ENCODE results near the gene NPTX1.
A peak's percentile ranks its signal among the peaks of the same experiment; 100 is the strongest.

Gene NPTX1

DNA sequence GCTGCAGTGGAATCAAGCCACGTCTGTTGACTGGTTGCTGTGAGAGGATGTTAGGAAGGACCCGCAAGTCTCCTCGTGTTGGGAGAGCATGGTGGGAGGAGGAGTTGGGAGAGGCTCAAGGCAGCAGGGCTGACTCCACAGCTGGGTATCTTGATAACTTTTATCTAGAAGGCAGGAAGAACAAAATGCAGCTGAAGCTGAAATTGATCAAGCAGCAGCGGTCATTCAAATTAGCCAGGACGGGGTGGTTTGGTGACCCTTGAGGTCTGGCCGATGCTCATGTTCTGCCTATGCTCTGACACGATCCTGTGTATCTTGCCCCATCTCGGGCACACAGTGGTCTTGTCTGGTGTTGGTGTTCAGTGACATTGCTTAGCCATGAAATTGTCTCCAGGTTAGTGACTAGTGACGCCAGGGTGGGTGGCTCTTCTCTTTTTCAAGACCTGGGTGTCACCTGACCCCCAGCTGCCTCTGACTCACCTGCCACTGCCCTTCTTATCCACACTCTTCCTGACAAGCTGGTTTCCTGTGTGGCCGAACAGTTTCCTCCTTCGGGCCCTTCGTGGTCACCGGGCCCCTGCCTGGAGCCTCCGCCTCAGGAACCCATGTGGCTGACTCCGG, 19.1 kb downstream of the NPTX1 start:
- DNase-seq: no peak

DNA sequence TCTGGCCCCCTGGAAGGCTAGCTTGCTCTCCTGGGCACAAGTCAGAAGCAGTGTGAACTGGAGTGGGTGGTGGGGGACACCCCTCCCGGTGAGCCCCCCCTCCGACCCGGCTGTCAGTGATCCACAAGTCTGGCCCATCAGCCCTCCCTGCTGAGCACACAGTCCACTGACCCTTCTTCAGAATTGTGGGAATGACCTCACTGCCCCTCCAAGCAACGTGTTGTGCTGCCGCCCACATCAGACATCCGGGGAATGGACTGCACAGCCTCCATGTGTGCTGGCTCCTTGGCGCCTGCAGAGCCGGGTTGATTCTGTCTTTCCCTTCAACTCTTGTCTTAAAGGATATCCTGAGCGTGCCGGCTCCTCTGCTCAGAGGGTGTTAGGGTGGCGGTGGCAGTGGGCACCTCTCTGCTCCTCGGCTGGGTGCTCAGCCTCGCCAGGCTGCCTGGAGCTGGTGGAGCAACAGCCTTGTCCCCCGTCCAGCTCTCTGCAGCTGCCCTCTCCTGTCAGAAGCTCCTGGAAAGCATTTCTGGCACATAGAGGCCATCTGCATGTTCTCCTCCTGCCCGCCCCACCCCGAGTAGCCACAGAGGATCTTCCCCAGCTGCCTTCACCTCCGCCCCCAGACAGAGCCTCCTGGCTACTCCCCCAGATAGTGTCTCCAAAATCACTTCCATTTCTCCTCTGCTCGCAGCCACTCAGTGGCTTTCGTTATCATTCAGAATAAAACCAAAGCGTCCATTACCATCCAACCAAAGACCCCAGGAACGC, 19.8 kb downstream of the NPTX1 start:
- no peak for DNase-seq

DNA sequence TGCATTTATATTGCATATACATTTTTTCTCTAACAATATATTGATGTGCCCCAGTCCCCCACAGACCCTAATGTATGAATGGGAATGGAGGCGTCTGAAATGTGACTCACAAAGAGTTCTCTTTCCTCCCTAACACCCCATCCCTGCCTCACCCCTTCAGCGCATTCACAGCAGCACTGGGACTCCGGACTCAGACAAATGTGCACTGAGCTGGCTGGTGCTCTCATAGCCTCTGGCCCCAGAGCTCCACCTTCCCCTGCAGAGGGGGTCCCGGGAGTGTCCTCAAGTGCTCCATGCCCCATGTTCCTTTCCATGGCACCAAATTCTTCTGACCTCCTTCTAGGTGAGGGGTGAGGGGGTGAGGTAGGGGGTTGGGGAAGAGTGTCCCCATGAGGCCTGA, 20.6 kb downstream of the NPTX1 start:
- DNase-seq: peak; percentile 26

DNA sequence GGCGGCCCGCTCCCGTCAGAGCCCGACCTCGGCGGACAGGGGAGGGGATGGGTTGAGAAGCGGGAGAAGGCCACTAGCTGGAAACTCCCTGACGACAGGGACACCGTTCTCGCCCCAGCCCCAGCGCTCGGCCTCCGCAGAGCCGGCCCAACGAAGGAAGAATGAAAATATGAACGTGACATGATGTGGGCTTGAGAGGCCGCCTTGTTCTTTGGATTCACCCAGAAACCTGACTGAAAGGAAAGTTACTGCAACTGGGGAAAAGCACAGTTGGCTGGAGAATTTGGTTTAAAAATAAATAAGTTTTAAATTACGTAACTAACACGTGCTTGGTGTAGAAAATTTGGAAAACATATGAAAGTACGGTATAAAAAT, 21.1 kb downstream of the NPTX1 start:
- DNase-seq: no peak

DNA sequence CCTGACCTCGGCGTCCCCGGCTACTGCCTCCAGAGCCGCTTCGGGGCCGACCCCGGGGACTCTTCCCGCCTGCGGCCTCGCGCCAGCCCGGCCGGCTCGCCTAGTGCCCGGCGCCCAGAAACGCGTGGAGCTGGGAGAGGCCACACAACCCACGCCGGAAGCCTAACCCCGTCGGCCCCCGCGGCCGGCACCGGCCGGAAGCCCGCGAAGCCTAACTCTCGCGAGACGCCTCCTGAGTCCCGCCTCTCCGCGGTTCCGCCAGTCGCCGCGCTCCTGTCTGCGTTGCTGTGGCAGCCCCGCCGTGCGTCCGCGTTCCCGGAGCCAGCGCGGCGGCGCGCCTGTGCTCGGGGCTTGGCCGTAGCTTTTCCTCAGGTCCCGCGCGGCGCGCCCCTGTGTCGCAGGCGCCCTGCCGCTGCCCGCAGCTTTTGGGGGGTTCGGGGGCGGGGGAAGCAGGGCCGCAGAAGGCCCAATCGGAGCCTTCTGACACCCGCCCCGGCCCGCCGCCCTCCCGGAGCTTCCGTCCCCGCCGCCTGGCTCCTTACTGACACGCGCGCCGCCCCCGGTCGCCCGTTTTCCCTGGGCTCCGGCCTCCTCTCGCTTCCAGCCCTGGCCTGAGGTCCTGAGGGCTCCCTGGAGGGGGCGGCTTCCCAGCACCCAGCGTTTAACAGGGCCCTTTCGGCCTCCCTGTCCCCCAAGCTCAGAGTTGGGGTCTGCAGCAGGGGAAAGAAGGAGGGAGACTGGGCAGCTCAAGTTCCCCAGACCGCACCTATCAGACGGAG, 21.7 kb downstream of the NPTX1 start:
- DNase-seq: peak; percentile 94

DNA sequence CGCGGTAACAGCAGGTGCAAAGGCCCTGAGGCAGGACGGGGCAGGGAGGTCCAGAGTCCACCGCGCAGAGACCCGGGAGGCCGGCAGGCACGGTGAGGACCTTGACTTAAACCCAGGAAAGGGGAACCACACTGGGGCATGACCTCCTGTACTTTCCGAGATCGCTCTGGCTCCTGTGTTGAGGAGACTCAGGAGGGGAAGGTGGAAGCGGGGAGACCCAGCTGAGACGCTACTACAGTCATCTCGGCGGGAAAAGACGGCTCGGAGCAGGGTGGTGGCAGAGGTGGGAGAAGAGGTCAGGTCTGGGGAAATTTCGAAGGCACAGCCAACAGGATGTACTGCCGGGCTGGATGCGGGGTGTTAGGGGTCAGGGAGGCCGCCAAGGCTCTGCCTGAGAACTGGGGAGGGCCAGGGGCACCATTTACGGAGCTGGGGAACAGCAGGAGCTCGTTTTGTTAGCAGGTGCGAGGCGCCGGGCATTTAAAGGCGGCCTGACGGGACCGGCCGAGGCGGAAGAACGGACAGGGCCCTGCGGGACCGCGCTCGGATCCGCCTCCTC, 22.3 kb downstream of the NPTX1 start:
- no peak for DNase-seq

DNA sequence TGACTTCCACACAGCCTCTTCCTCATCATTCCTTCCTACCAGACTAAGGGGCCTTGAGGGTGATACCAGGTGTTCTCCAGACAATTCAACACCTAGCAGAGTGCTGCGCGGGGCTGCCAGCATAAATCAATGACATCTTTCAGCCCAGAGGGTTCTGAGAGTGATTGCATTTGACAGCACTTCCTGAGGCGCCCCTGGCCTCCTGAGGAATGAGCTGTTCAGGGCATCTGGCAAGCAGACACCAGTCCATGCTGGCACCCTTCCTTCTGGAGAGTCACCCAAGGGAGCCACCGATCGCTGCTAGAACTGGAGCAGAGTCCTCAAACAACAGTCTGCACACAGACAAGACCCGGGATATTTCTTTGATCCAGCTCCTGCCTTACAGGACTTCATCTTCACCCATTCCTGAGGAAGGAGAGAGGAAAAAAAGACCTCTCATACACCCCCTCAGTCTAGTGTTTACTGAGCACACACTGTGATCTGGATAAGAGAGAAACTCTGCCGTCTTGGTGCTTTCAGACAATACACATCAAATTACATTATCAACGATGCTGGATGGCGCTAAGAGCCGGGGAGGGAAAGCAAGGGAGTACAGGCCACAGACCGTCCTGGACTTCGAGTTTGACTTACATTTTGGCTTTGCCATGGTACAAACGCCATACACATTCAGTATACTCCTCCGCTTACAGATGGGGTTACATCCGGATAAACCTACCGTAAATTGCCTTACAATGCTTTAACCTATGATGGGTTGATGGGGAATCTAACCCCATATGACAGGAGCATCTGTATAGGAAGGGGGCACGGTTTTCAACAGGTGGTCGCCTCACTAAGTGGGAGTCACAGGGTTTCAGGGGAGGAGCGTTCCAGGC, 23.0 kb downstream of the NPTX1 start:
- DNase-seq: no peak

DNA sequence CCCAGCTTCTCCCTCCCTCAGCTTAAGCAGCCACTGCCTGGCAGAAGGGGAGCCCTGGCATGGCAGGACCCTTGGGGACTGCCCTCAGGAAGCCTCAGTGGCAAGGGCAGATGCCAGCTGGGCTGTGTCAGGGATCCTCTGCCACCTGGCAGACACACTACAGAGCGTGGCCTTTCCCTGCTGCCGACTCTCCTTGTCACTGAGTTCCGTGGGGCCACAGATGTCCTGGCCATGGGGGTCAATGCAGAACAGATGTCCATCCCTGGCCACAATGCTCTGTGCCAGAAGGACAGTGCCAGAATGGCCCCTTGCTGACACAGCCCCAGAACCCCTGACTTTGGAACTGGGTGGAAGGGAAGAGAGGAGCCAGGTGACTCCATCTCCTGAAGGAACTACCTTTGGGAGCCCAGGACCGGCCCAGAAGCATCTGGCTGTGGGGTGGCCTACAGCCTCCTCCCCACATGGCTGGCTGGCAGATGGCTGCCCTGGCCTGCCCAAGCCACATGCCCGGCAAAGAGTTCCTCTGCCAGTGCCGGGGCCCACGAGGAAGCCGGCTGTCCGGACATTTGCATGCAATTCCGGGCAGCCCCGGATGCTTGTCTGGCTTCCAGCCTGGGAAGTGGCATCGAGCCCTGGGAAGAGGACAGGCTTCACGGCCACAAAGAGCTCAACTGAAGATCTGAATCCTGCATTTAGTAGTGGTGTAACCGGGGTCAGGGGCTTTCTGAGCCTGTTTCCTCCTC, 24.1 kb downstream of the NPTX1 start:
- no peak for DNase-seq

DNA sequence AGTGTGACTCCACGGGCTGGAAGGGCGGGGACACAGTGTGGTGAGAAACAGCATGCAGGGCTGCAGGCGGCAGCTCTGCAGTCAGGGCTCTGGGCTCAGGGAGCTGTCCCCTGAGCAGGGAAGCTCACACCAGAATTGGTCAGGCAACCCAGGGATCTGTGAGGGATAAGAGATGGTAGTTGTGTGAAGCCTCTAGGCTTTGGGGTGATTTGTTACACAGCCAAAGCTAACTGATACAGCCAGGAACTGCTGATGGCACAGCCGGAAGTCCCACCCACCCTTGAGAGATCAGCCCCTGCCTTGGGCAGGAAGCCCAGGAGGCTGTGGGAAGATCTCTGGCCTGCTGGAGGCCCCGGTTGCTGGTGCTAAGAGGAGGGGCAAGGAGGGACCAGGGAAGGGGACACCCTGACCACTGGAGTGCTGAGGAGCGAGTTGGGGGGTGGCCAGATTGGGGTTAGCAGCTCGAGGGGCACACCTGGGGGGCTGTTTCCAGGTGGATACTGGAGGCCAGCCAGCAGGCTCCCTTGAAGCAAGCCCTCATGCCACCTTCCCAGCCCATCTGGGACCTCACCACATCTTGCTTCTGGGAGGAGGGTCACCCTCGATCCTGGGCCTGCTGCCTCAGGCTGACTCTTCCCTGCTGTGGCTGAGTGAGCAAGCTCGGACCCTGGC, 25.2 kb downstream of the NPTX1 start:
- no peak for DNase-seq

DNA sequence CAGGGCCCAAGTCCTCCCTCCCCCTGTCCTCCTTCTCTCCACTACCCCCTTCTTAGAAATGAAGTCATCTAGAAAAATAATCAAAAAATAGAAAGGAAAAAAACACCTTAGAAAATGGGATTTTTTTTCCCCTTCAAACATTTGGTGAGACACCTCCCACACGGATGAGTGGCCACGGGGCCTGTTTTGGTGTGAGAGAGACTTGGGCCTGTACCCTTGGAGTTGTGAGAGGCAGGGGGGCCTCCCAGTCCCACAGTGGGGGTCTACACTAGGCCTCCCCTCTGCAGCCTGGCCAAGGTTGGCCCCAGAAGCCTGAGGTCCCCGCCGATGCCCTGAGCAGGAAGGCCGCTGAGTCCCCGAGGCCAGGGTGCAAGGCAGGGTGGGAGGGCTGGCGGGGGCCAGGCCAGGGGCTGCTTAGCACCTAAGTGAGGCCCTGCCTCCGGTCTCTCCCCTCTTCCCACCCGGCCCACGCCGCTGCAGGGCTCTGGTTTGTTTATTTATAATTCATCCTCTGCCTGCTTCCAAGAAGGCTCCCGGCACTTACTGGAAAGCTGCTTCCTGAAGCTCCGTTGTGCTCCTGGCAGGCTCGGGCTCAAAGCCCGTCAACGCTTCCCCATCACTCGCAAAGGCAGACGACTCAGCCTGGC, 26.4 kb downstream of the NPTX1 start:
- no peak for DNase-seq

DNA sequence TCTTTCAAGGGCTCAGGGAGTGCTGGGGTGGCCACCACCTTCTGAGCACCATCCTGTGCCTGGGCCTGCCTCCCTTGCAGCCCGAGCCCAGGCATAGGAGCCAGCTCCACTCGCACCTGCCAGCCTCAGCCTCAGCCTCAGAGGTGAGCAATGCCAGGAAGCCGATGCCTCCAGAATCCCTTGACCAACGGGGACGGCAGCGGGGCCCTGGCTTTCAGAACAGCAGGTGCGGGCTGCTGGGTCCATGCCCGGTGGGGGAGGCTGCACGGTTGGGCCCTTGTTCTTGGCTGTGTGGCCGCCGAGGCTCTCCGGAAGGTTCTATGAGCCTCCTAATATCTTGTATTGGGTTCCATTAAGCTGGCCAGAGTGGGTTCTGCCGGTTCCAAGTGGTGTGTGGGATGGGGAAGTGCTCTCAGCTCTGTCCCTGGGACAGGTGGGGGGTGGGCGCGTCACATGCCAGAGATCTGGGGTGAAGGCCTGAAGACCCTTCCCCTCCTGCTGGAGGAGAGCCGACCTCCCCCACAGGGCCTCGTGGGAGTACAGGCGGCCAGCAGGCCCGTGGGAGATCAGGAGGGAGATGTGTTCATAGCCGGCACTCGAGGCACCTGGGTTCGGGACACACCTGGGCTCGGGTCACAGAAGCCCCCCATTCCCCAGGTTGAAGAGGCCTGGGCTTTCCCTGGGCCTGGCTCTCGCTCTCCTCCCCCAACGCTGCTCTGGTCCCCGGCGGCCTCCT, 27.0 kb downstream of the NPTX1 start:
- peak; percentile 79 for DNase-seq

DNA sequence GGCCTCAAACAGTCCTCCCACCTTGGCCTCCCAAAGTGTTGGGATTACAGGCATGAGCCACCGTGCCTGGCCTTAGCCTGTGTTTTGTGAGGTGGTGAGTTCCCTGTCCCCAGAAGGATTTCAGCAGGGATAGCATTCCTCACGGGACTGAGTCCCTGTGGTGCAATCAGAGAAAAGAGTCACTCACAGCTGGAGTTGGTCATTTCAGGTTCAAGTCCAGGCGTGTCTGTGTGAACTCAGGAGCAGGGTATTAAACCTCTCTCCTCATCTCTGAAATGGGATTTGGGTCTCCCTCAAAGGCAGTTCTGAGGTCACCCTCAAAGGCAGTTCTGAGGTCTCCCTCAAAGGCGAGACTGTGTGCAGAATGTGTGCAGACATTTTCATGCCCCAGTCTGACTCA, 28.6 kb downstream of the NPTX1 start:
- no peak for DNase-seq

DNA sequence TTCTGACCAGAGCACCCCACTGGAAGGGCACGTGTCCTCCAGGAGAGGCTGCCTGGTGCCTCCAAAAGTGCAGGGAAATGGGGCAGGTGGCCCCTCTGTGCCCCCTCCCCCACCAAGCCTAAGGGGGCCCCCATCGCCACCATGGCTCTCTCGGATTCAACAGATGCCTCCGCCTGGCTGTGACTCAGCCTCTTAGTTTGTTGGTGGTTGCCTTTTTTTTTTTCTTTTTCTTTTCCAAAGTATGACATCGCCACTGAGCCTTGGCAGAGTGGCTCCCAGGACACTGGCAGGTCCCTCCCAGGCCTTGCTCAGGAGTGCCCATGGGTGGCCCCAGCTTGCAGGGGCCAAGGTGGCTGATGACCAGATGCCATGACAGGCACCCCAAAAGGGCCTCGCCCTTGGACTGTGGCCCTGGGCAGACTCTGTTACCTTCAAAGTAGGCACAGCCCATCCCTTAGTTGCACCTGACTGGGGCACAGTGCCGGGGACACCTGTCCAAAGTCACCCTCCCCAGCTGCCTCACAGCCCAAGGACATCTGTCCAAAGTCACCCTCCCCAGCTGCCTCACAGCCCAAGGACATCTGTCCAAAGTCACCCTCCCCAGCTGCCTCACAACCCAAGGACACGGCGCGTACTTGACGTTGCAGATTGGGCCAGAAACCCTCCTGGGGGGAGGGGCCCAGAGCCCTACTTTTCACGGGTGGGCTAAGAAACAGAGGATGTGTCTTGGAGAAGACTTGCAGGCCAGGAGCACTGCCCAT, 29.6 kb downstream of the NPTX1 start:
- peak; percentile 39 for DNase-seq

DNA sequence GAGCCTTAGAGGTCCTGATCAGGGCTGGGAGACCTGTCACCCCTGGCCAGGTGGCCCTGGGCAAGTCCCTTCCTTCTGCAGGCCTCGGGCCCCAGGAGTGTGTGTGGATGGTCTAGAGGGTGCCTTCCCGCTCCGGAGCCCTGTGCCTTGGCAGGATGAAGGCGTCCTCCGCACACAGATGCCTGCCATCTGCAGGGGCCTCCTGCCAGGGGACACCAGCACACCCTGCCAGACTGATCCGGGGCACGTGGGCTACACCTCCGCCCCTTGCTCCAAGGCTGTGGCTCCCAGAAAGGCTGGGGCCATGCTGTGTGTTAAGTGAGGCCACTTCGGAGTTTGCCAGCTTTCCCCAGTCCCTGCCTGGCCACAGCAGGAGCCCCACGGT, 30.7 kb downstream of the NPTX1 start:
- no peak for DNase-seq

DNA sequence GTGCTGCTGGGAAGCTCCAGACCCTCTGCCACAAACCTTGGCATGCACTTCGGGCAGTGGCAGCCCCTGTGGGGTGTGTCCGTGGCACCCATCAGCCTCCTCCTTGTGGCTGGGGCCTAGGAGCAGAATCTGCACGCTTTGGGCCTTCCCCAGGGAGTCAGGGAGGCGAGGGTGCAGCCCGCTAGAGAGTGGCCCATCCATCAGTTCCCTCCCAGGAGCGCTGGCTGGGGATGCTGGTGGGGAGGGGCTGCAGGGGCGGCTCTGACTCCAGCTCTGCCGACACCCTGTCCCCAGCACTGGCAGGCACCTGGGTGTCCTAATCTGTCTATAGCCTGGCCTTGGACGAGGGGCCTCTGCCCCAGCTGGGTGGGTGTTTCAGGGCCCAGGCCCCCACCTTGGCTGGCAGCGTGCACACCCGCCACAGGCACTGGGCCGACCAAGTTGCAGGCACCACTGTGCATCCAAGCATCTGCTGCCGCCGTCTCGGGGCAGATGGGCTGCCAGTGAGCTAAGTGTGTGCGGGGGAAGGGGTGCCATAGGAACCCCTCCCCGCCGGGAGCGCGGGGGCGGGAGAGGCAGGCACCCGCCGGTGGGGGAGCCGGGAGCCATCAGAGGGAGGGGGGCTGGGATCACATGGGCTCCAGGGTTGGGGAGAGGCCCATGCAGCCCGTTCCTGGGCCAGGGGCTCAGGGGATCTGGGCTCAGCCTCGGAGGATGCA, 31.2 kb downstream of the NPTX1 start:
- DNase-seq: no peak

DNA sequence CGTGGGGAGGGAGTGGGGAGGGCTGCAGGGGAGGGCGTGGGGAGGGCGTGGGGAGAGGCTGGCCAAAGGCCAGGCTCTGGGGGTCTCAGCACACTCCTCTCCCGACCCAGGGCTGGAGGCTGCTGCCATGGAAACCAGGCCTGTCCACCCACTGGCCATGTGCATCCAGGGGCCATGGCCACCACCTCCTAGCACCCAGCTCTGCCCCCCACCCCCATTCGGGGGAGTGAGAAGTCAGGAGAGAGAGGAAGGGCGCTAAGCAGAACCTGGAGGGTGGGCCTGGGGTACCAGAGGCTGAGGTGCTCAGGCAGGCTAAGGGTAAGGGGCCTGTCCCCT, 31.8 kb downstream of the NPTX1 start:
- no peak for DNase-seq

DNA sequence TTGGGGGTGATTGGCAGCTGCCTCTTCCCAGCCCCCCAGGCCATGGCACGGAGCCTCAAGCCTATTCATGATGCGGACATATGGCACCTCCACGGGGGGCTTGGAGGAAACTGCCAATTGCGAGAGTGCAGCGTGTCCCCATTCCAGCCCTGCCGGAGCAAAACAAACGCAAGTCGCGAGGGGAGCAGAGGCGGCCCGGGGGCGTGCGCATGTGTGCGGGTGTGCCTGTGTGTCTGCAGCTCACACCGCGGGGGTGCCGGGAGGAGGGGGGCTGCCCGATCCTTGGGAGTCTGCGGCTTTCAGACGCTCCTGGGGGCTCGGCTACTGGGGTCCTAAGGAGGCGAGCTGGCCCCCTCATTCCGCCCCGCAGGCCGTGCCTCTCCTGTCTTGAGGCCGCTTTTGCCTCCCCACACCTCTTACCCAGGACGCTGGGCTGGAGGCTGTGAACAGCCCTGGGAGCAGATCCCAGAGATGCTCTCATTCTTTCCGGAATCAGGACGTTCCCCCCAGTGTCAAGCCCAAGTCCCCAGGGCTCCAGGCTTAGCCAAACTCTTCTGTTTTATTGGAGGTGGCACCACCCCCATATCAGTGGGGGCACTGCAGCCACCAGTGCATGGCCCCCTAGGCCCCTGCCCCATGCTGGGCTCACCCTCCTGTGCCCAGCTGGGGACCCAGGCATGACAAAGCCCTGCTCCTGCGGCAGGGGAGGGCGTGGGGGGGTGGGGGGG, 32.3 kb downstream of the NPTX1 start:
- DNase-seq: no peak

DNA sequence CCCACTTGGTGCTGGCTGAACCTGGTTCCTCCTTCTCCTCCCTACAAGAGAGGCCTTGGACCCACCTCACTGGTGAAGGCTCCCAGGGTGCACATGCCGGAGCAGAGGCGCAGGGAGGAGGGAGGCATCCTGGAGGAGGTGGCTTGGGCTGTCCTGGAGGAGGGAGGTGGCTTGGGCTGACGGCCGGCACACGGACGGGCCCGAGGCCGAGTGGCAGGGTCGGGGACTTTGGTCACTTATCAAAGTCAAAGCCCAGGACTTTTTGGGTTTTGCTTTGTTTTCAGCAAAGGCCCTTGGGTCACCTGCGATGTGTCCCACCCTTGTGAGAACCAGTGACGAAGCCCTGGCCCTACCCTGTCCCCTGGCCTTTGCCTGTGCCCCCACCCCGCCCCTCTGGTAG, 32.9 kb downstream of the NPTX1 start:
- DNase-seq: no peak
